LHCN-M2 (cell line): Measurements from ENCODE around the gene FAM72A. TPM values are rescaled to one million over a fixed set of nuclear protein-coding genes. Genes with fewer than 3 reads are reported as not detected.
"Not testable (repeated sequence)": the region's sequence is repeated elsewhere in the genome, so short reads cannot be mapped to it uniquely, and the experiment has no call there.

ENCODE experiments used
- DNase-seq: peaks from one replicate; pipeline ENCODE4 v3.0.0-alpha.2; 2012; ENCODE audit warnings: low read depth
- polyA plus RNA-seq: library from polyadenylated mRNA; unstranded; fragments of >200 nt; gene quantifications from one replicate; pipeline ENCODE4 v1.2.1, GENCODE V29; 2012; ENCODE audit warnings: missing spikeins
- total RNA-seq: library from RNA; depleted of rRNA; stranded (reverse); fragments of >200 nt; gene quantifications from 2 replicates; pipeline ENCODE4 v1.2.3, GENCODE V29; 2014; rRNA removed

Gene FAM72A
- total RNA-seq = 4.6 and 6.2 TPM in 2 replicates
- 3.3 TPM for polyA plus RNA-seq

DNA sequence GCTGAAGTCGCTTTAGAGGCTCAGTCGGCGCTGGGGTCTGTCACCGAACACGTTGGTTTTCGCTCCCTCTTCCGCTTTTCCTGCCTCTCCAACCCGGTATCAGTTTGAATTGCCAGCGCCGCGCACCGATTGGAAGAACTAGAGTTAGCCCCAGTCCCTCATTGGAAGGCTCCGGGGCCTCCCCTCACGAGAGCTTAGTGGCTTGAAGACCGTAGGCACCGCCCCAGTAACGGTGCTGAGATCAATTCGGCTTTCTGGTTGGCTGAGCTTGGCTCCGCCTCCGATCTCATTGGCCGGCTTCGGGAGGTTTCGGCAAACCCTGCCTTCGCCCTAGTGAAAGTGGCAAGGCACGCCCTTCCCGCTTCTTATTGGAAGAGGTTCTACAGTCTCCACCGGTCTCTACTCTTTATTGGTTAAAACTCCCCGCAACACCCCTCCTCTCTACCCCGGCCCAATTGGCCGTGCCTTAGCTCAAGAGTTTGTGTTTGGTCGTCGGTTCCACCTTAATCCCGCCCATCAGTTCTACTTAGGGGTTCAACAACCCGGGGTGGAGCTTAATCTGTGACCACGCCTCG is at the start of gene FAM72A:
Gene FAM72A, minus strand, starts transcription at position 51 of the 575 bp plus-strand sequence. CDS start 814 bp downstream, outside the sequence.
- peak; percentile 100 for DNase-seq

DNA sequence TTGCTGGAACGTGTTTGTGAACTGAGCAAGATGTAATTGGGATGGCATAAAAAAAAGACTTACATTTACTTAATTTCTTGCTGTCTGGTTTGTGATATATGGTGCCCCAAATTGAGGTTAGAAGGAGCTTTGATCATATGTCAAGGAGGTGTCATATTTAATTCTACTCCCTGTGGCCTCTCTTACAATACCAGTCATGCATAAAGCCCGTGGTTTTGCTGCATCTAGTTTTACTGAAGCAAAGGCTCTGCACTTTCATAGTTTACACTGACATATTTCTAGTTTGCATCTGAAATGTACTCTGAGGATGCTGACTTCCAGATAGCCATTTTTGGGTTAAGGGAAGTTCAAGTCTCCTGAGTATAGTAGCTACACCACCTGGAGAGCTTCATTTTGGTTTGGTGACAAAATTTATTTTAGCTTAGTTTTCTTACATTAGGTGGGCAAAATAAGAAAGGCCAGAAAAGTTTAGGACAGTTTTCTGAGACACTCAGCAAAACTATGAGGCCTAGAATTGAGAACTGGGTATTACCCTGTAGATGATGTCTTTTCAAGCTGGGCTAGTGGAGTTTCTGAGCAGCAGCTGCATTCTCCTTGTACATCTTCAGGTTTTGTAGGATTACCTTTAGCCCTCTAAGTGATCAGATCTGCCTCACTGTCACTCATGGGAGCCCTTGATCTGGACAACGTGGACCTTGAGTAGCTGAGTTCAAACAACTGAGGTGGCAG is 48.5 kb upstream of the FAM72A start:
- DNase-seq = not testable (repeated sequence)

- DNase-seq = not testable (repeated sequence)
Measured at GRCh38 chr1:206246129-206246886, 43.7 kb upstream of the FAM72A start.

DNA sequence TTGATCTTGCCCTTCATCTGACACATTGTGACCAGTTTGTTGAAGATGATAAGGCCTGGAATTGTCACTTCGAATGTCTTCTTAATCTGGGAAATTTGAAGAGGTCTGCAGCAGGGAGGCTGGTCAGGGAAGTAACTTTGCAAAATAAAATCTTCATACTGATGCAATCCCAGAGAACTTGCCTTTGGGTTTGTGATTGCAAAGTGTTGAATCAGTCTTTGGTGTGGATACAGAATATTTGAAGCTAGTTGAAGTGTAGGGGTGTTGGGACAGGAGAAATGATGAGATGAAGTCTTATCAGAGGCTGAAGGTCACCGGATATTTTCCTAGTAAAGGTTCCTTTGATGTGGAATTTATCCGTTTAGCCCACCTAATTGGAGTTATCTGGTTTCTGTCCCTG is 42.8 kb upstream of the FAM72A start:
- not testable (repeated sequence) for DNase-seq

DNA sequence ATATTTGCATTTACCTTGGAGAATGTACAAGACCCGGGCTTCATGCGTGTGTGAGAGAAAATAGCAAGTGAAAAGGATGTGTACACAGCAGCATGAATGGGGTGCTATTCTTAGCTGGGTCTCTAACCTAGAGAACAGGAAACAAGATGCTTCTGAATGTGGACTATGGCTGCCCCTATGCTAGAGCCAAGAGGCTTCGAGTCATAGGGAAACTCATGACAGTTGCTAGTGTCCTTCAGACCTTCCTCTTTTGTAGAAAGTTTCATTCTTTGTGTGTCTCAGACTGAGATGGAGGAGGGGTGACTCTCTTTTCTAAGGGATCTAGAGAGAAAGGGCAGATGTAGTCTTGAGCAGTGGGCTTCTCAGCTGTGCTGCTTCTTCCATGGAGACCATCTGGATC is 40.7 kb upstream of the FAM72A start:
- DNase-seq = peak; percentile 21

DNA sequence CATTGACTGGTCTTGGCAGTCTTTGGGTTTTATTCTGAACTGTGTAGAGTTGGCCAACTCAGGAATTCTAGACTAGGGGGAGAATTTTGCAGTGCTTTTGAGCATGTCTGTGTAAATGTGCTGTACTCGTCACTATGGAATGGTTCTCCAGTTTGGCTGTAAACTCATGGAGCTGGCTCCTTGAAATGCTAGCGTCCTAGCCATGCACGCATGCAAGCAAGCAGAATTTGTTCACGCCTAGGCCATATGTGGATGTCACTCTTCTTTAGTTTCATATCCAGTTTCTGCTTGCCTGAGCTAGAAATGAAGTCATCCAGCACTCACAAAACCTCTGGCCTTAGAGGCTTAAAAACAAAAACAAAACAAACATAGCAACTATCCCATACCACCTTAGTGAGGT is 37.6 kb upstream of the FAM72A start:
- peak; percentile 83 for DNase-seq

GRCh38 chr1:206235190-206235589 is 32.6 kb upstream of the FAM72A start:
- DNase-seq = not testable (repeated sequence)

DNA sequence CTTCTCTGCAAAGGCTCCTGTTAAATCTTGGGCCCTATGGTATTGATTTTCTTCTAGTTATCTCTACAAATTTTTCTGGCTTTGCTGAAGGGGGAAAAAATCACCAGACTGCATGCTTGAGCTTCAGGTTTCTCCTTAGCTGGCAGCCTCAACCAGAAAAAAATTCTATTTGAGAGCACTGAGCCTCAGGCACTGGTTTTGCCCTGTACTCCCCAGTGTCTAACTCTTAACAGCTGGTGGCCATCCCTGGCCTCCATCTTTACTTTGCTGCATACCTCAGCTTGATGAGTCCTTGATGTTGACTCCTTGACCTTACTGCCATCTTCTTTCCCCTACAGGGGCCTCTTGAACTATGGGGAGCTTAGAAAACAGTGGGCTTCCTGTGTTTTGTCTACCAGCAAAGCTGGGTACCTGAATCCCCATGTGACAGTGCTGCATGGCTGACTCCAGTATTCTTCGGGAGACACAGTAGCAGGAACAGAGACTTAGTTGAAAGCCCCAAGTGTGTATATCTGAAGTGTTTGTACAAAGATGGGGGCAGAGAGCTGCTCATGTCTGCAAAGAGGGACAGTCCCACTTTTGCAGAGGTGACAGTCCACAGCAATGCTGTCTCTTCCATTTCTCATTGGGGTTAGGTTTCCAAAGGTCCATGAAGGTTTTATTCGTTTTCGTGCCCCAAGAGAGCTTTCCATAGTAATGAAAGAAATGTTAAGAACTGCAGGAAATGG is 31.7 kb upstream of the FAM72A start:
- DNase-seq = not testable (repeated sequence)

DNA sequence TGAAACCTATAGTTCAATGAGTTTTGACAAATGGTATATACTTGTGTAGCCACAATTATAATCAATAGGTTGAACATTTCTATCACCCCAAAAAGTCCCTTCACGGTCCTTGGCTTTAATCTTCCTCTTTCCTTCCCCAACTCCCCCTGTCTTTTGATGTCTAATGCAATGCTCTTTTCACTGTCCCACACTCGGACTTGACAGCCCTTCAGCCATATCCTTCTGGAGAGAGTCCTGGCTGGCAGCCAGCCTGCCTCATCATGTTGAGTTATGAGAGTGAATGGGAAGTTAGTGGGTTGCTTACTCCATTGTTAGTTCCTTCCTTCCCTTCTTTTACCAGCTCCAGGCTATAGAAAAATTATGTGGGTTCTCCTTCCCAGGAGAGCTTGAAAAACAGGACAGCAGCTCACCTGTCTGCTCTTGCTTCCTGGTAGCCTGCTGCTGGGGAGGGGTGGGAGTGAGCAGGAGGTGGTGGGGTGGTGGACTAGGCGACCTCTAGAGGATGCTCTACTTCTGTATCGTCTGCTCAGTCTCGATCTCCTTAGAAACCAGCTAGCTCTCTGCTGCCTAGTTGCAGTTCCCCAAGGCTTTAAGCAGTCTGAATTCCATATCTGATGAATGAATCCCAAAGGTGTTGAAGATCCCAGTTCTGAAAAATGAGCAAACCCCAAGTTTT is 30.5 kb upstream of the FAM72A start:
- DNase-seq = not testable (repeated sequence)

DNA sequence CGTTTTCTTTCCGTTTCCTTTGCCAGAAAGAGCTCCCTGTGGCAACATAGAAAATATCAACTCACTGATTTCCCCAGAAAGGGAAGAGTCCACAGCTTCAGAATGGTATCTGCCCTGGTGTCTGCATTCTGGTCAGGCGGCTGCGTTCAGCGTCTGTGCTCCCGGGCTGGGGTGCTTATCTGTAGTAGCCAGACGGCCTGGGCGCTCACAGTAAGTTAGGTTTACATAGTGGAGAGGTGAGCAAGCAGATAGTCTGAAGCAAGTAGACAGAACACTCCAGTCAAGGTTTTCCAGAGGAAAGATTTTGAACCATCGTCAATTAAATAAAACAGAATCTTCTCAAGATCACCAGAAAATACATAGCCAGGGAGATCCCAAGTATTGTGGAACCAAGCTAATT is 29.4 kb upstream of the FAM72A start:
- DNase-seq = not testable (repeated sequence)

DNA sequence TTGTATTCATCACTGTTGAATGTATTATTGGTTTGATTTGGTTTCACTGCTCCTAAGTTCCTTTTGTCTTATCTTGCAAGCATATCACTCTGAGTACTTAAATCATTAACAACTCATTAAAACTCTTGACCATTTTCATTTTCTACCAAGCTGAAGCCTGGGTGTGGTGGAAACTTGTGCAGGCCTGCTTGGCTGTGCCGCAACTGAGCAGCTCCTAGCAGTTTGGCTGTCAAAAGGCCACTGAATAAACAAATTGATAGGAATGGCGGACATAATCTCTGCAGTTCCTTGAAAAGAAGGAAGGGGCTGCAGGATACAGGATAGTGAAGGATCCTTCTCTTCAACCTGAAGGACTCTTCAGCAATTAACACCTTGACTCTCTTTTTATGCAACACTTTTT is 26.6 kb upstream of the FAM72A start:
- DNase-seq = not testable (repeated sequence)

DNA sequence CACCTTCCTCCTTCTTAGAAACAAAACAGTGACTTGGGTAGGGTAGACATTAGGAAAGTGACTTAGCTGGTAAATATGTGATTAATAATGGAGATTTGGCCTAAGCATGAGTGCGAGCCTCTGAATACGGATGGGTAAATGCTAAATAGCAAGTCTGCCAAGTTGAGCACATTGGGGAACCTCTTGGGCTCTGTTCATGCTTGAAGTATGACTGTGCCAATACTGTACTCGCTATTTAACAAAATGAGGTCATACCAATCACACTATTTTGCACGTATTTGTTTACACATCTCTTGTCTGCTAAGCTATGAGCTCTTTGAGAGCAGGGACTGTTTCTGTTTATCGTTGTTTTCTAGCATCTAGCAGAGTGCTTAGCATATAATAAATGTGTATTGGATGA is 24.2 kb upstream of the FAM72A start:
- DNase-seq = not testable (repeated sequence)

GRCh38 chr1:206225386-206225785 is 22.7 kb upstream of the FAM72A start:
- not testable (repeated sequence) for DNase-seq

DNA sequence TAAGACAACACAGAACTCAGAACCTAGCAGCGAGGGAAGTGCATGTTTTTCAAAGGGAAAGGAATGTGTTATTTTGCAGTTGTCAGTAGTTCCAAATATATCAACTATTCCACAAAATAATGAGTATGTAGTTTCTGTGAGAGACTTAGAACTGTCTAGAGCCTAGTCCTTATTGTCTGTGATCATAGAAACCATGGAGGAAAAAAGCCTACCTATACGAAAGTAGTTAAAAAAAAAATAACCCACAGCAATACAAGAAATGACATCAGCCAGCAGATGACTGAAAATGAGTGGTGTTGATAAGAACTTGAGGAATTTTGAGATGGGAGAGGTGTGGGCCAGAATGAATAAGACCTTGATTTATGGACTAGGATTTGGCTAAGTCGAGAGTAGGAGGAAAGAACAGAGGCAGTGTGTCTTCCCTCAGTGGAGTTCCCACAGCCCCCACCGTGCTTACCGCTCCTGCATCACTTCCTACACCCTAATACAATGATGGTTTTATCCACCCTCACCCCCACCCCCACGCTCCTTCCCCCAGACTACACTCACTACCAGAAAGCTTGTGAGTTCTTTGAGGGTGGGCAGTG is 21.6 kb upstream of the FAM72A start:
- not testable (repeated sequence) for DNase-seq

DNA sequence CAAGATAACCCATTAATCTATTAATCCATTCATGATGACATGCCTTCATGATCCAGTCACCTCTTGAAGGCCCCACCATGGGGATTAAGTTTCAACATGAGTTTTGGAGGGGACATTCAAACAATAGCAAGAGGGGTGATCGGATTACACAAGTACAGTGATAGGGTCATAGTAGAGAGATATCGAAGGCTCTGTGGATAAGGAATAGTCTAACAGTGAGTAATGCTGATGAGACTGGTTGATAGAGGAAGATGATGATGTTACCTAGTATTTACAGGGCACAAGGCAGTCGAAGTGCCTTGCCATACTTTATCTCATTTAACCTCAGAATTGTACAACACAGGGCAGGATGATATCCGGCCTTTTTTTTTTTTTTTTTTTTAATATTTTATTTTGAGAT is 18.9 kb upstream of the FAM72A start:
- not testable (repeated sequence) for DNase-seq

- not testable (repeated sequence) for DNase-seq
Measured at GRCh38 chr1:206220332-206221000, 17.8 kb upstream of the FAM72A start.

- not testable (repeated sequence) for DNase-seq
Measured at GRCh38 chr1:206219514-206220331, 17.1 kb upstream of the FAM72A start.

GRCh38 chr1:206218765-206219164 is 16.1 kb upstream of the FAM72A start:
- not testable (repeated sequence) for DNase-seq

DNA sequence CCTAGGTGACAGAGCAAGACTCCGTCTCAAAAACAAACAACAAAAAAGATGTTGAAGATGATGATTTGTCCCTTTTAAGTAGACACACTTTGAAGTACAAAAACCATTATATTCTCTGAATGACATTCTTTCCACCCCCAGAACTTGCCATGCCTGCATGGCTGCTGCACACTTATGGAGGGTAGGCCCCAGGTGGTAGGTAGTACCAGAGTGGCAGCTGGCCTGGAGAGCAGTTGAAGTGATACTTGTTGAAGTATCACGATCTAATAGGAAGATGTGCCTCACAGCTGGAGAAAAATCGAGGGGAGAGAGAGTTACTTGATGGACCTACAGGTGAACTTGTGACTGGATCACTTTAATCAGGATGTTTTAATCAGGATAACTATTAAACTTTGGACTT is 15.6 kb upstream of the FAM72A start:
- not testable (repeated sequence) for DNase-seq
